Measurements from ENCODE around the gene STK24.
"Not testable (repeated sequence)": the region's sequence is repeated elsewhere in the genome, so short reads cannot be mapped to it uniquely, and the experiment has no call there.

STK24 gene

GRCh38 chr13:98416408-98416807 is 160.5 kb downstream of the STK24 start:
- in situ Hi-C loops (cut with MboI; ENCODE audit: low sequenced_read_pairs), result no loop called here

GRCh38 chr13:98415326-98416070 is 161.4 kb downstream of the STK24 start:
- in situ Hi-C loops (cut with MboI; ENCODE audit: low sequenced_read_pairs), result no loop called here

GRCh38 chr13:98413796-98414195 is 163.1 kb downstream of the STK24 start:
- in situ Hi-C loops (cut with MboI; ENCODE audit: low sequenced_read_pairs), result no loop called here

- in situ Hi-C loops (cut with MboI; ENCODE audit: low sequenced_read_pairs), result not testable (repeated sequence)
These were observed 163.6 kb downstream of the STK24 start for GRCh38 chr13:98413278-98413677.

GRCh38 chr13:98411617-98412265 is 165.2 kb downstream of the STK24 start:
- in situ Hi-C loops (cut with MboI; ENCODE audit: low sequenced_read_pairs), result no loop called here

- in situ Hi-C loops (cut with MboI; ENCODE audit: low sequenced_read_pairs), result no loop called here
These were observed 165.9 kb downstream of the STK24 start for GRCh38 chr13:98411013-98411412.

GRCh38 chr13:98410612-98411011 is 166.3 kb downstream of the STK24 start:
- in situ Hi-C loops (cut with MboI; ENCODE audit: low sequenced_read_pairs), result no loop called here

- in situ Hi-C loops (cut with MboI; ENCODE audit: low sequenced_read_pairs), result no loop called here
These were observed 167.6 kb downstream of the STK24 start for GRCh38 chr13:98409281-98409680.

- in situ Hi-C loops (cut with MboI; ENCODE audit: low sequenced_read_pairs), result no loop called here
These were observed 169.3 kb downstream of the STK24 start for GRCh38 chr13:98407575-98407974.

GRCh38 chr13:98406971-98407370 is 169.9 kb downstream of the STK24 start:
- in situ Hi-C loops (cut with MboI; ENCODE audit: low sequenced_read_pairs), result no loop called here

- in situ Hi-C loops (cut with MboI; ENCODE audit: low sequenced_read_pairs), result no loop called here
These were observed 170.5 kb downstream of the STK24 start for GRCh38 chr13:98406427-98406826.

GRCh38 chr13:98405690-98406344 is 171.1 kb downstream of the STK24 start:
- in situ Hi-C loops (cut with MboI; ENCODE audit: low sequenced_read_pairs), result no loop called here

GRCh38 chr13:98405107-98405571 is 171.8 kb downstream of the STK24 start:
- in situ Hi-C loops (cut with MboI; ENCODE audit: low sequenced_read_pairs), result no loop called here

- in situ Hi-C loops (cut with MboI; ENCODE audit: low sequenced_read_pairs), result no loop called here
These were observed 173.8 kb downstream of the STK24 start for GRCh38 chr13:98403076-98403475.

GRCh38 chr13:98401934-98402333 is 175.0 kb downstream of the STK24 start:
- in situ Hi-C loops (cut with MboI; ENCODE audit: low sequenced_read_pairs), result no loop called here

- in situ Hi-C loops (cut with MboI; ENCODE audit: low sequenced_read_pairs), result no loop called here
These were observed 177.2 kb downstream of the STK24 start for GRCh38 chr13:98399756-98400155.

- in situ Hi-C loops (cut with MboI; ENCODE audit: low sequenced_read_pairs), result no loop called here
These were observed 178.3 kb downstream of the STK24 start for GRCh38 chr13:98398581-98398980.

- in situ Hi-C loops (cut with MboI; ENCODE audit: low sequenced_read_pairs), result no loop called here
These were observed 179.0 kb downstream of the STK24 start for GRCh38 chr13:98397861-98398260.

- in situ Hi-C loops (cut with MboI; ENCODE audit: low sequenced_read_pairs), result no loop called here
These were observed 179.7 kb downstream of the STK24 start for GRCh38 chr13:98397221-98397620.

- in situ Hi-C loops (cut with MboI; ENCODE audit: low sequenced_read_pairs), result no loop called here
These were observed 180.7 kb downstream of the STK24 start for GRCh38 chr13:98396071-98396710.
